ENCODE data around the gene KIF6. TPM values are rescaled to one million over a fixed set of nuclear protein-coding genes. Genes with fewer than 3 reads are reported as not detected.
"Not testable (repeated sequence)": the region's sequence is repeated elsewhere in the genome, so short reads cannot be mapped to it uniquely, and the experiment has no call there.

KIF6 gene
- total RNA-seq, 2 experiments from 2014 or later, result not detected

DNA sequence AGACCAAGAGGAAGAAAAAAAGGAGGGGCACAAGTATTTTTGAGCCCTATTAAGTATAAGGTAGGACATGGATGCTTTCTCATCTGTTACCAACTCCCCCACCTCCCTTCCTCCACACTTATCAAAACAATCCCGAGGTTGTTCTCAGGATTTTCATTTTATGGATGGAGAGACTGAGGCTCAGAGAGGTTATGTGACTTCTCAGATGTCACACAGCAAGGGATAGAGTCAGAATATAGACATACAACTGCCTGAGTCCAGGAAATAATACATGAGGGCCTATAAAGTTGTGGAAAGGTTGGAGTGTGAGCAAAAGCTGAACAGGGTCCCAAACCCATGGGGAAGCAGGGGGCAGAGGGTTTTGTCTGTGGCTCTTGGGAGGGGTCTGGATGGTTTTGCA, 430.3 kb downstream of the KIF6 start:
- POLR2A ChIA-PET, result no interaction called here
- H3K36me3 Mint-ChIP-seq (ENCODE audit: low read depth), result no peaks in the 10 kb centered on the region
- no peak overlapping the region for H3K4me3 Mint-ChIP-seq
- peaks cover under 1% of the 10 kb centered on the region for H3K4me1 Mint-ChIP-seq (ENCODE audit: low read depth)
- DNase-seq, result no peak
- CTCF ChIA-PET, result no interaction called here
- no peak for ATAC-seq
- H3K27ac Mint-ChIP-seq, result no peak overlapping the region
- H3K9me3 Mint-ChIP-seq (ENCODE audit: insufficient read depth), result no peaks in the 10 kb centered on the region
- peaks cover 7% of the 10 kb centered on the region for H3K27me3 Mint-ChIP-seq (ENCODE audit: low read depth)

DNA sequence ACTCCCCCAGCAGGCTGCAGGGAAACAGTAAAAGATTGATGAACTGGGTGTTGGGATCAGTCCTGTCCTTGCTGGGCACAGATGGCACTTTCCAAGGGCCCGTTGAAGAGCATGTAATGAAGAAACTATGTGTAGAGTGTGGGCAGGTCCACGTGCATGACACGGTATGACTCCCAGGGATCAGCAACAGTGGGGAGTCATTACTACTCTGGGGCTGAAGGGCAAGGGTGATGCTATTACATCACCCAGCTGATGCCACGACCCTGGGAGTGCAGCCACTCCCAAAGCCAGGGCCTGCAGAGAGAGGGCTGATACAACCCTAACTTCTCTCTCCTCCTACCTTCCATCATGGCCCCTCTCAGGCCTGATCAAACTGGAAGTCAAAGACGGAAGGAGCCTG, 431.1 kb downstream of the KIF6 start:
- CTCF ChIA-PET, result no interaction called here

DNA sequence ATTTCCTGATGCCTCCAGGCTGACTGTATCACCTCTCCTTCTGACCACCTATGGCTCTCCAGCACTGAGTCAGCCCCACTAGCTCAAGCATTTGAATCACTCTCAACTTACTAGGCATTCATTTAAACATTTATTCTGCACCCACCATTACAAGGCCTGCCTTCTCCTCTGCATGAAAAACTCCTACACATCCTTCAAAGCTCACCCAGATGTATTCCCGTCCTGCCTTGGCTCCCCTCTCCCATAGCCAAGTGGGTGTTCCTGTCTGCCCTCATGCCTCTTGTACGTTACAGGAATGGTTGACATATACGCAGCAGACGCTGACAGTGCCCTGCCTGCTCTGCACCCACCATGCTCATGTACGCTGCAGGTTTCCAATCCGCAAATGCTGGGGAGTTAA, 432.6 kb downstream of the KIF6 start:
- DNase-seq, result no peak
- POLR2A ChIA-PET, result no interaction called here

More for the DNA sequence above, 431.1 kb downstream of the KIF6 start:
- no peaks in the 10 kb centered on the region for H3K9me3 Mint-ChIP-seq (ENCODE audit: insufficient read depth)
- H3K27me3 Mint-ChIP-seq (ENCODE audit: low read depth), result peaks cover 9% of the 10 kb centered on the region
- ATAC-seq (no peak), DNase-seq (no peak)
- no peaks in the 10 kb centered on the region for H3K36me3 Mint-ChIP-seq (ENCODE audit: low read depth)
- POLR2A ChIA-PET, result no interaction called here
- no peak overlapping the region for H3K4me3 Mint-ChIP-seq
- H3K27ac Mint-ChIP-seq, result no peak overlapping the region
- peaks cover 8% of the 10 kb centered on the region for H3K4me1 Mint-ChIP-seq (ENCODE audit: low read depth)

DNA sequence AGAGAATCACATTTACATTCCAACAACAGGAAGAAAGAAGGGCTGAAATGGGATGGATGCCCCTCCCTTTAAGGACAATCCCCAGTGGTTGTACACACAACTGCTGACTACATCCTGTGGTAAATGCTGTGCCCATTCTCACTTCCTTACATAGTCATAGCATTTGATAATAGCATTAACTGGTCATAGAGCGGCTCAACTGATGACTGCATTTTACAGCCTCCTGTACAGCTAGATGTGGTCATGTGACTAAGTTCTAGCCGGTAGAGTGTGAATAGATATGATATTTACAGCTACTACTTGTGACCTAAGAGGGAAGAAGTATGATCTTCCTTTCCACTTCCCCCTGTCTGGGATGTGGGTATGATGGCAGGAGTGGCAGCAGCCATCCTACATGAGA, 435.7 kb downstream of the KIF6 start:
- Mint-ChIP-seq H3K9me3 (ENCODE audit: insufficient read depth) (no peaks in the 10 kb centered on the region), H3K4me3 (no peak overlapping the region), H3K27ac (no peak overlapping the region), H3K27me3 (ENCODE audit: low read depth) (peaks cover 13% of the 10 kb centered on the region), H3K36me3 (ENCODE audit: low read depth) (no peaks in the 10 kb centered on the region), H3K4me1 (ENCODE audit: low read depth) (peaks cover 11% of the 10 kb centered on the region)
- CTCF ChIA-PET, result interaction anchor here (1.9 kb wide), 1 partner anchor 14 kb away, joined by 5 read pairs; no protein-coding TSS in a partner anchor
- POLR2A ChIA-PET, result interaction anchor here (0.5 to 0.6 kb wide), 2 partner anchors 175 to 188 kb away, joined by 3 read pairs; partner anchors contain the start of gene SAYSD1
- ATAC-seq (no peak), DNase-seq (no peak)

More for the DNA sequence above, 432.6 kb downstream of the KIF6 start:
- Mint-ChIP-seq H3K9me3 (ENCODE audit: insufficient read depth) (no peaks in the 10 kb centered on the region), H3K4me3 (no peak overlapping the region), H3K4me1 (ENCODE audit: low read depth) (peaks cover 11% of the 10 kb centered on the region), H3K36me3 (ENCODE audit: low read depth) (no peaks in the 10 kb centered on the region), H3K27ac (no peak overlapping the region), H3K27me3 (ENCODE audit: low read depth) (peaks cover 9% of the 10 kb centered on the region)
- ATAC-seq, result no peak
- CTCF ChIA-PET, result no interaction called here

DNA sequence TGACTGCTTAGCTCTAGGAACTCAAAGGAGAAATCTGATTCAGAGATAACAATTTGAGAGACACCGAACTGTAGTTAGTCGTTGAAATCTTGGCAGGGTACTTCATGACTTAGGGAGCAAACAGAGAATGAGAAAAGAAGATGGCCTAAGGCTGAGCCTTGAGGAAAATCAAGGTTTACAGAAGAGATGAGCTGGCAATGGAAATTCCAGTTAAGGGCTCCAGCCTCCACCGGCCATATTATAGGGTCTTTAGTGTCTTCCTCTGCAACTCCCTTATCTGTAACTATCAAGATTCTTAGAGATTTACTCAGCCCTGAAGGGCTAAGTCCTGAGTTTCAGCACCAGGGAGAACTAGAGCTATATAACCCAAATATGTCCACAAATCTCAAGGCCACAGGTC, 437.6 kb downstream of the KIF6 start:
- CTCF ChIA-PET, result no interaction called here
- ATAC-seq, result no peak

DNA sequence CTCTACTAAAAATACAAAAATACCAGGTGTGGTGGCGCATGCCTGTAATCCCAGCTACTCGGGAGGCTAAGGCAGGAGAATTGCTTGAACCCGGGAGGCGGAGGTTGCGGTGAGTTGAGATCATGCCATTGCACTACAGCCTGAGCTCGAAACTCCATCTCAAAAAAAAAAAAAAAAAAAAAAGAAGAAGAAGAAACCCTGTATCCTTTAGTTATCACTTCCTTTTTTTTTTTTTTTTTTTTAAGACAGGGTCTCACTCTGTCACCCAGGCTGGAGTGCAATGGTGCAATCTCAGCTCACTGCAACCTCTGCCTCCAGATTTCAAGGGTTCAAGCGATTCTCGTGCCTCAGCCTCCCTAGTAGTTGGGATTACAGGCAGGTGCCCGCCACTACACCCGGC, 438.6 kb downstream of the KIF6 start:
- ATAC-seq; DNase-seq; H3K9me3 Mint-ChIP-seq (ENCODE audit: insufficient read depth); H3K4me3 Mint-ChIP-seq; POLR2A ChIA-PET; CTCF ChIA-PET; H3K27ac Mint-ChIP-seq; H3K36me3 Mint-ChIP-seq (ENCODE audit: low read depth); H3K27me3 Mint-ChIP-seq (ENCODE audit: low read depth): not testable (repeated sequence)
- H3K4me1 Mint-ChIP-seq (ENCODE audit: low read depth), result peaks cover 11% of the 10 kb centered on the region

More for the DNA sequence above, 437.6 kb downstream of the KIF6 start:
- POLR2A ChIA-PET, result no interaction called here
- Mint-ChIP-seq H3K4me3 (no peak overlapping the region), H3K27ac (no peak overlapping the region), H3K36me3 (ENCODE audit: low read depth) (no peaks in the 10 kb centered on the region), H3K9me3 (ENCODE audit: insufficient read depth) (no peaks in the 10 kb centered on the region), H3K27me3 (ENCODE audit: low read depth) (peaks cover 15% of the 10 kb centered on the region), H3K4me1 (ENCODE audit: low read depth) (peaks cover 11% of the 10 kb centered on the region)
- no peak for DNase-seq

DNA sequence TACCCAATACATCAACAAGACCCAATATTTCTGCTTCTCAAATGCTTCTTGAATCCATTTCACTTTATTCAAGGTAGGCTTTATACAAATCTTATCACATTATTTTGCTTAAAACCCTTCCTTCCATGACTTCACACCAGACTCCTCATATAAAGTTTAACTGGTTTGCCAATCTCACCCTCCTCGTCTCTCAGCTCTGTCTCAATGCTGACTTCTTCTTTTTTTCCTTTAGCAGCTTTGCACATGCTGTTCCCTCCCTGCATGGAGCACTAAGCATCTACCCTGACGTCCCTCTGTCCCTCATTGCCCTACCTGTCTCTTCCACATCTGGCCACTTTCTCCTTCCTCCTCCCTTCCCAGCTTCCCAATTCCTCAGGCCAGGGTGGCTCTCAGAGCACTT, 442.4 kb downstream of the KIF6 start:
- ChIA-PET CTCF (interaction anchor here (1.2 kb wide), 1 partner anchor 28 kb away, joined by 3 read pairs; no protein-coding TSS in a partner anchor), POLR2A (no interaction called here)
- DNase-seq, result no peak
- peaks cover 2% of the 10 kb centered on the region for H3K4me1 Mint-ChIP-seq (ENCODE audit: low read depth)
- H3K27me3 Mint-ChIP-seq (ENCODE audit: low read depth), result peaks cover 7% of the 10 kb centered on the region
- no peak overlapping the region for H3K27ac Mint-ChIP-seq
- no peaks in the 10 kb centered on the region for H3K36me3 Mint-ChIP-seq (ENCODE audit: low read depth)
- ATAC-seq, result no peak
- H3K9me3 Mint-ChIP-seq (ENCODE audit: insufficient read depth), result no peaks in the 10 kb centered on the region
- H3K4me3 Mint-ChIP-seq, result no peak overlapping the region

DNA sequence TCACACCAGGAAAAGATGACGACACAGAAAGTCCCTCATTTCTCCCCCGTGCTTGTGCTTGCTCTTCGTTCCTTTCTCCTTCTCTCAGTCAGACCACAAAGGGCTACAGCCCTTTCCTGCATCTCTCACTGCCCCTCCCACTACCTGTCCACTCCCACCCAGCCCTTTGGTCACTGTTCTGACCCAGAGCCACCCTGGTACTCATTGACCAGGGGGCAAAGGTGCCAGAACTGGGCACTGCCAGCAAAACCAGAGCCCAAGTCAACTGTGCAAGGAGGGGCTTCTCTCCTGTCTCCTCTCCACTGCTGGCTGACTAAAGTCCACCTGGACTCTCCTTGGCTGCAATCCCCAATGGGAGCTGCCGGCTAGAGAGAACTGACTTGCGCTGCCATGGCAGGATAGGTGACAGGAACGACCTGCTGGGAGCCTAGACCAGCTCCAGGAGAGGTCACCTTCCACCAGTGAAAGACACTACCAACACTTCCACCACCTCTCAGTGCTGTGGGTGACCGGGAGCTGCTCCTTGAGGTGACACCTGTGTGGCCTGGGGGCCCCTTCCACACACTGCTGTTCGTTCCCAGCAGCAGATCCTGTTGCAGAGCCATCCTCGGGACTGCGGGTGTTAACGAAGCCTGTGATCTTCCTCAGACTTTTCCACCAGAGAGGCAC, 443.8 kb downstream of the KIF6 start:
- peaks cover 2% of the 10 kb centered on the region for H3K4me1 Mint-ChIP-seq (ENCODE audit: low read depth)
- peak overlapping the region; percentile 41 for H3K27ac Mint-ChIP-seq
- DNase-seq (no peak), ATAC-seq (no peak)
- ChIA-PET CTCF (interaction anchor here (1.2 kb wide), 1 partner anchor 29 kb away, joined by 3 read pairs; no protein-coding TSS in a partner anchor), POLR2A (no interaction called here)
- H3K36me3 Mint-ChIP-seq (ENCODE audit: low read depth), result no peaks in the 10 kb centered on the region
- H3K4me3 Mint-ChIP-seq, result no peak overlapping the region
- no peaks in the 10 kb centered on the region for H3K9me3 Mint-ChIP-seq (ENCODE audit: insufficient read depth)
- H3K27me3 Mint-ChIP-seq (ENCODE audit: low read depth), result peaks cover 14% of the 10 kb centered on the region

DNA sequence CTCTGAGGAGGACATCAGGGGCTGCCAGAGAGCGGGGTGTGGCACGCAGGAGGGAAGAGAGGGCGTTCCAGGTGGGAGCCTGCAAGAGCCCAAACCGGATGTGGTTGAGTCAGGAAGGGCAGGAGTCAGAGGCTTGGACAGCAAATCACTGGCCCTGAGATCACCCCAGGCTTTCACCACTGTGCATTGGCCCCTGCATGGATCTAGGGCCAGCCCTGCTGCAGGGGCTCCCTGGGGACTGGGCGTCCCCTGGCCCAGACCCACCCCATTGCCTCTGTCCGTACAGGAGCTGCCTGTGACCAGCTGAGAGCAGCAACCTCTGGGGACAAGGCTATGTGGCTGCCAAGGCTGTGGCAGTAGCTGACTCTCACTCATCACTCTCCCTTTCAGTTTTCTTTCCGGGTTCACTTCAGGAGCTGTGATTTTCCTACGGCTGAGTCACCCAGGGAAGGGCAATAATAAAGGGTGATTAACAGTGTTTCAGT, 444.9 kb downstream of the KIF6 start:
- ChIA-PET POLR2A (interaction anchor here (0.6 kb wide), 1 partner anchor 16 kb away, joined by 3 read pairs; no protein-coding TSS in a partner anchor), CTCF (no interaction called here)
- Mint-ChIP-seq H3K27ac (no peak overlapping the region), H3K4me3 (no peak overlapping the region), H3K27me3 (ENCODE audit: low read depth) (peaks cover 12% of the 10 kb centered on the region), H3K36me3 (ENCODE audit: low read depth) (no peaks in the 10 kb centered on the region), H3K9me3 (ENCODE audit: insufficient read depth) (no peaks in the 10 kb centered on the region), H3K4me1 (ENCODE audit: low read depth) (peaks cover 2% of the 10 kb centered on the region)
- ATAC-seq (no peak), DNase-seq (no peak)

Other genes with a start within 250 kb of the KIF6 start
- gene DAAM2, start 67.0 kb upstream of the KIF6 start, total RNA-seq, result not detected
- gene MOCS1, start 209.1 kb upstream of the KIF6 start, total RNA-seq, result not detected

All from activated CD8-positive, alpha-beta T cell treated with anti-CD3 and anti-CD28 coated beads, Interleukin-2, amount 10 ng/mL, durations not matched to agents 7 days and 5 days (primary cell).